ENCODE data around the gene CCDC39.

GRCh38 chr3:180720012-180720411, 40.7 kb upstream of the CCDC39 start:
- TF ChIP-seq, protein P1, sequence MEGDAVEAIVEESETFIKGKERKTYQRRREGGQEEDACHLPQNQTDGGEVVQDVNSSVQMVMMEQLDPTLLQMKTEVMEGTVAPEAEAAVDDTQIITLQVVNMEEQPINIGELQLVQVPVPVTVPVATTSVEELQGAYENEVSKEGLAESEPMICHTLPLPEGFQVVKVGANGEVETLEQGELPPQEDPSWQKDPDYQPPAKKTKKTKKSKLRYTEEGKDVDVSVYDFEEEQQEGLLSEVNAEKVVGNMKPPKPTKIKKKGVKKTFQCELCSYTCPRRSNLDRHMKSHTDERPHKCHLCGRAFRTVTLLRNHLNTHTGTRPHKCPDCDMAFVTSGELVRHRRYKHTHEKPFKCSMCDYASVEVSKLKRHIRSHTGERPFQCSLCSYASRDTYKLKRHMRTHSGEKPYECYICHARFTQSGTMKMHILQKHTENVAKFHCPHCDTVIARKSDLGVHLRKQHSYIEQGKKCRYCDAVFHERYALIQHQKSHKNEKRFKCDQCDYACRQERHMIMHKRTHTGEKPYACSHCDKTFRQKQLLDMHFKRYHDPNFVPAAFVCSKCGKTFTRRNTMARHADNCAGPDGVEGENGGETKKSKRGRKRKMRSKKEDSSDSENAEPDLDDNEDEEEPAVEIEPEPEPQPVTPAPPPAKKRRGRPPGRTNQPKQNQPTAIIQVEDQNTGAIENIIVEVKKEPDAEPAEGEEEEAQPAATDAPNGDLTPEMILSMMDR (IDR thresholded peaks at IDR 0.05; ENCODE audit: control extremely low read depth in 1 of 3, insufficient read depth in 1 of 3, low read depth in 1 of 3, low read length in 3 of 3): no peak
- TF ChIP-seq JUND (IDR thresholded peaks at IDR 0.05; ENCODE audit: low read length): no peak
- no peak for TF ChIP-seq POLR2AphosphoS5 (IDR thresholded peaks at IDR 0.05; ENCODE audit: low read depth, low read length)
- no peak for TF ChIP-seq EZH2 (IDR thresholded peaks at IDR 0.05; ENCODE audit: low read depth, low read length, severe bottlenecking)
- no peak for TF ChIP-seq CBX5 (IDR thresholded peaks at IDR 0.05; ENCODE audit: low read depth, low read length)
- no peak for TF ChIP-seq FOSL1 (IDR thresholded peaks at IDR 0.05; ENCODE audit: insufficient read depth, low read depth, low read length)
- TF ChIP-seq CHD2 (IDR thresholded peaks at IDR 0.05; ENCODE audit: low read length): no peak
- TF ChIP-seq CREB1 (IDR thresholded peaks at IDR 0.05): no peak
- TF ChIP-seq SP4 (IDR thresholded peaks at IDR 0.05; ENCODE audit: low read length): no peak
